Fibroblast of lung (primary cell): ENCODE data around the gene DTX2. TPM values are rescaled to one million over a fixed set of nuclear protein-coding genes. Genes with fewer than 3 reads are reported as not detected.
"Not testable (repeated sequence)": the region's sequence is repeated elsewhere in the genome, so short reads cannot be mapped to it uniquely, and the experiment has no call there.

ENCODE experiments used
- DNase-seq, 2 donors: peaks; one replicate each; pipeline versions ENCODE4 v3.0.0 to v3.0.0-alpha.2; 2010; ENCODE audit warnings: low read depth in 2 of 2
- H2AFZ ChIP-seq: 2 replicates; pipeline ENCODE4 v1.5.1; 2012; ENCODE audit warnings: low read length, control low read depth, inconsistent platforms
- H3K27ac ChIP-seq: 2 replicates; pipeline ENCODE4 v1.5.1; 2011; ENCODE audit warnings: low read length, control low read depth; ENCODE audit not compliant: insufficient read depth
- H3K27me3 ChIP-seq: 2 replicates; pipeline ENCODE4 v1.5.1; 2011; ENCODE audit warnings: mild to moderate bottlenecking, low read length; ENCODE audit not compliant: control insufficient read depth, insufficient read depth
- H3K36me3 ChIP-seq: 2 replicates; pipeline ENCODE4 v1.5.1; 2011; ENCODE audit warnings: low read length; ENCODE audit not compliant: control insufficient read depth, insufficient read depth
- H3K4me1 ChIP-seq: 2 replicates; pipeline ENCODE4 v1.5.1; 2011; ENCODE audit warnings: low read length; ENCODE audit not compliant: control insufficient read depth, insufficient read depth; ENCODE audit errors: extremely low read depth
- H3K4me2 ChIP-seq: 2 replicates; pipeline ENCODE4 v1.5.1; 2011; ENCODE audit warnings: low read length, control low read depth; ENCODE audit not compliant: insufficient read depth; ENCODE audit errors: extremely low read depth
- H3K4me3 ChIP-seq, 4 experiments: fragments of 200-600 bp in 1 of 4; sonication (generic) in 1 of 4; replicated peaks in 1 of 4; 2 replicates each; pipeline ENCODE4 v1.5.1; 2011 to 2016; ENCODE audit warnings: low read length in 4 of 4, low read depth in 3 of 4, mild to moderate bottlenecking in 3 of 4, control low read depth in 2 of 4, inconsistent platforms in 1 of 4, mixed read lengths in 1 of 4; ENCODE audit not compliant: insufficient read depth in 1 of 4; ENCODE audit errors: control extremely low read depth in 1 of 4
- H3K79me2 ChIP-seq: 2 replicates; pipeline ENCODE4 v1.5.1; 2012; ENCODE audit warnings: mild to moderate bottlenecking, low read length, inconsistent platforms; ENCODE audit not compliant: control insufficient read depth, insufficient read depth
- H3K9ac ChIP-seq: 2 replicates; pipeline ENCODE4 v1.5.1; 2011; ENCODE audit warnings: mild to moderate bottlenecking, low read length, control low read depth; ENCODE audit not compliant: insufficient read depth
- H3K9me3 ChIP-seq: 2 replicates; pipeline ENCODE4 v1.5.1; 2012; ENCODE audit warnings: low read depth, low read length; ENCODE audit not compliant: control insufficient read depth, insufficient read depth
- H4K20me1 ChIP-seq: 2 replicates; pipeline ENCODE4 v1.5.1; 2011; ENCODE audit warnings: low read length; ENCODE audit not compliant: control insufficient read depth, insufficient read depth; ENCODE audit errors: extremely low read depth
- polyA plus RNA-seq, 2 donors: library from polyadenylated mRNA; depleted of rRNA in 1 of 2; stranded (reverse) in 1 of 2; unstranded in 1 of 2; fragments of >200 nt; gene quantifications; 2 replicates each; pipeline ENCODE4 v1.2.1, GENCODE V29; 2011 to 2012; ENCODE audit warnings: missing spikeins in 1 of 2
- total RNA-seq: library from RNA; depleted of rRNA; stranded (reverse); fragments of >200 nt; gene quantifications from 2 replicates; pipeline ENCODE4 v1.2.1, GENCODE V29; 2014

DTX2 gene
- total and polyA plus RNA-seq, 2 donors (not counting 1 experiment from before 2014, with no cell fraction given), result 2.2 to 6.8 TPM

GRCh38 chr7:76499924-76500241 is 38.4 kb downstream of the DTX2 start:
- H3K79me2 ChIP-seq, DNase-seq, H3K4me1 ChIP-seq, H3K9me3 ChIP-seq, H3K4me3 ChIP-seq, H3K27ac ChIP-seq, H3K9ac ChIP-seq, H2AFZ ChIP-seq, H3K4me2 ChIP-seq, H3K27me3 ChIP-seq, H3K36me3 ChIP-seq, H4K20me1 ChIP-seq: not testable (repeated sequence)

GRCh38 chr7:76502224-76502623 is 40.7 kb downstream of the DTX2 start:
- H3K4me3 ChIP-seq, DNase-seq, H3K9me3 ChIP-seq, H3K36me3 ChIP-seq, H3K27ac ChIP-seq, H3K9ac ChIP-seq, H3K27me3 ChIP-seq, H4K20me1 ChIP-seq, H2AFZ ChIP-seq, H3K4me2 ChIP-seq, H3K79me2 ChIP-seq, H3K4me1 ChIP-seq: not testable (repeated sequence)

- not testable (repeated sequence) for H3K4me2 ChIP-seq, H3K27me3 ChIP-seq, DNase-seq
These were observed 41.3 kb downstream of the DTX2 start for GRCh38 chr7:76502836-76503235.

GRCh38 chr7:76503244-76503643 is 41.7 kb downstream of the DTX2 start:
- not testable (repeated sequence) for H3K27me3 ChIP-seq, H3K9me3 ChIP-seq, H3K4me2 ChIP-seq, H3K79me2 ChIP-seq, H2AFZ ChIP-seq, H3K36me3 ChIP-seq, DNase-seq, H3K4me3 ChIP-seq, H4K20me1 ChIP-seq, H3K4me1 ChIP-seq, H3K9ac ChIP-seq, H3K27ac ChIP-seq

More at GRCh38 chr7:76502836-76503235, 41.3 kb downstream of the DTX2 start:
- H3K9ac ChIP-seq, H2AFZ ChIP-seq, H4K20me1 ChIP-seq, H3K9me3 ChIP-seq, H3K4me1 ChIP-seq, H3K79me2 ChIP-seq, H3K4me3 ChIP-seq, H3K27ac ChIP-seq, H3K36me3 ChIP-seq: not testable (repeated sequence)

GRCh38 chr7:76504351-76505167 is 43.0 kb downstream of the DTX2 start:
- not testable (repeated sequence) for H3K9ac ChIP-seq, H3K9me3 ChIP-seq, H3K79me2 ChIP-seq, H3K4me1 ChIP-seq, H4K20me1 ChIP-seq, H3K27ac ChIP-seq, H2AFZ ChIP-seq, H3K4me3 ChIP-seq, H3K4me2 ChIP-seq, DNase-seq, H3K27me3 ChIP-seq, H3K36me3 ChIP-seq
